Cardiac muscle cell (in vitro differentiated cells and primary cell): ENCODE data around the gene NLRP9. TPM values are rescaled to one million over a fixed set of nuclear protein-coding genes. Genes with fewer than 3 reads are reported as not detected.

ENCODE experiments used
- DNase-seq, 2 donors: peaks; one replicate each; pipeline versions ENCODE4 v3.0.0 to v3.0.0-alpha.2; 2010 to 2017; ENCODE audit warnings: low read depth in 1 of 2, low spot score in 1 of 2
- H3K27ac ChIP-seq: fragments of 200-600 bp; sonication (generic); 2 replicates; pipeline ENCODE4 v1.5.1; 2016
- H3K27me3 ChIP-seq: fragments of 200-600 bp; sonication (generic); 2 replicates; pipeline ENCODE4 v1.6.0; 2016; ENCODE audit warnings: control low read depth
- H3K36me3 ChIP-seq: fragments of 200-600 bp; sonication (generic); 2 replicates; pipeline ENCODE4 v1.5.1; 2016; ENCODE audit warnings: control low read depth
- H3K4me1 ChIP-seq: fragments of 200-600 bp; sonication (generic); 2 replicates; pipeline ENCODE4 v1.8.1; 2017; ENCODE audit warnings: low read depth, mild to moderate bottlenecking, mixed run types
- H3K4me3 ChIP-seq: fragments of 200-600 bp; sonication (generic); 2 replicates; pipeline ENCODE4 v1.5.1; 2016; ENCODE audit warnings: mild to moderate bottlenecking
- H3K9me3 ChIP-seq: fragments of 200-600 bp; sonication (generic); 2 replicates; pipeline ENCODE4 v1.5.1; 2017; ENCODE audit warnings: low read depth, mild to moderate bottlenecking, control low read depth
- polyA plus RNA-seq: library from polyadenylated mRNA; unstranded; fragments of >200 nt; fragmentation: Nextera tagmentation; extraction: Ambion mirVana; gene quantifications from 2 replicates; pipeline ENCODE4 v1.2.1, GENCODE V29; 2016
- total RNA-seq: library from RNA; depleted of rRNA; stranded (reverse); fragments of >200 nt; gene quantifications from 2 replicates; pipeline ENCODE4 v1.2.3, GENCODE V29; 2016
- TF ChIP-seq, protein P1 (sequence below): IDR thresholded peaks from 2 replicates; pipeline ENCODE4 v1.5.1; 2012; ENCODE audit warnings: low read depth, mild to moderate bottlenecking, low read length

Gene NLRP9
- total and polyA plus RNA-seq, 2 experiments from 2014 or later, result not detected

DNA sequence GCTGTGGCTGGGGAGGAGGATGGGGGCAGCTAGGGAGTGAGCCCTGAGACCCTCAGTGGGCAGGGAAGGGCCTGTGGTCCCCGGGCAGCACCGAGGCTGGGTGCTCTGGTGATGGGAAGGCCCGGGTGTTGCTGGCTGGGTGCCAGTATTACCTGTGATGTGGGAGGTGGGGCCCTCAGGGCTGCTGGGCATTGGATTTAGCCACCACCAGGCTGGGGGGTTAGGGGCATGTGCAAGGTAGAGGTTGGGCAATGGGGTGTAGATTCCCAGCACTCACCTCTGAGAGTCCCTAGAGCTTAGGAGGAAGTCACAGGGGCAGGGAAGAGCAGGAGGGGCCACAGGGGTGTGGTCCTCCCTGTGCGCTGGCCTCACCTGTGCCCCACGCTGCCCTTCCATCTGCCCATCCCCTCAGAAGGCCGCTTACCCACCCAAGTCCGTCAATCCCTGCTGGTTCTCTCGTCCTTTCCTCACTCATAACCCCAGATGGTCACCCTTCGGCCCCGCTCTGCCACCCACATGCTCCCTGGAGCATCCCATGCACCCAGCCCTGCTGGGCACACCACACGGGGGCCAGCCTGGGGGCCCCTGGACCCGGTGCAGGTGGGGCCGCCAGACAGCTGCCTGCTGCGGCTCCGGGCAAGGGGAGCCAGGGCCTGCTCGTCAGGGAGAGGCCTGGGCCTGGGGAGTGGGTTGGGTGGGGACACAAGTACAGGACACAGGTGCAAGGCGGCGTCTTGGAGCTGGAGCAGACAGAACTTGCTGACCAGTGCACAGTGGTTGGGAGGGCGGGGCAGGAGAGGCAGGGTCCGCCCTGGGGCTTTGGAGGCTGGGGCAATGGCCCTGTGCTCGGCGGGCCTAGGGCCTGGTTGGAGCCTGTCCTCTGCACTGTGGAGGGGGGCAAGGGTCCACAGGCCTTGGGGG is 50.7 kb downstream of the NLRP9 start:
- H3K9me3 ChIP-seq, result no peaks in the 10 kb centered on the region
- TF ChIP-seq, protein P1, sequence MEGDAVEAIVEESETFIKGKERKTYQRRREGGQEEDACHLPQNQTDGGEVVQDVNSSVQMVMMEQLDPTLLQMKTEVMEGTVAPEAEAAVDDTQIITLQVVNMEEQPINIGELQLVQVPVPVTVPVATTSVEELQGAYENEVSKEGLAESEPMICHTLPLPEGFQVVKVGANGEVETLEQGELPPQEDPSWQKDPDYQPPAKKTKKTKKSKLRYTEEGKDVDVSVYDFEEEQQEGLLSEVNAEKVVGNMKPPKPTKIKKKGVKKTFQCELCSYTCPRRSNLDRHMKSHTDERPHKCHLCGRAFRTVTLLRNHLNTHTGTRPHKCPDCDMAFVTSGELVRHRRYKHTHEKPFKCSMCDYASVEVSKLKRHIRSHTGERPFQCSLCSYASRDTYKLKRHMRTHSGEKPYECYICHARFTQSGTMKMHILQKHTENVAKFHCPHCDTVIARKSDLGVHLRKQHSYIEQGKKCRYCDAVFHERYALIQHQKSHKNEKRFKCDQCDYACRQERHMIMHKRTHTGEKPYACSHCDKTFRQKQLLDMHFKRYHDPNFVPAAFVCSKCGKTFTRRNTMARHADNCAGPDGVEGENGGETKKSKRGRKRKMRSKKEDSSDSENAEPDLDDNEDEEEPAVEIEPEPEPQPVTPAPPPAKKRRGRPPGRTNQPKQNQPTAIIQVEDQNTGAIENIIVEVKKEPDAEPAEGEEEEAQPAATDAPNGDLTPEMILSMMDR, result no peak
- H3K27ac ChIP-seq, result no peak overlapping the region
- DNase-seq, result no peak
- no peaks in the 10 kb centered on the region for H3K4me1 ChIP-seq
- H3K4me3 ChIP-seq, result no peak overlapping the region
- H3K36me3 ChIP-seq, result peaks cover 10% of the 10 kb centered on the region
- no peaks in the 10 kb centered on the region for H3K27me3 ChIP-seq

DNA sequence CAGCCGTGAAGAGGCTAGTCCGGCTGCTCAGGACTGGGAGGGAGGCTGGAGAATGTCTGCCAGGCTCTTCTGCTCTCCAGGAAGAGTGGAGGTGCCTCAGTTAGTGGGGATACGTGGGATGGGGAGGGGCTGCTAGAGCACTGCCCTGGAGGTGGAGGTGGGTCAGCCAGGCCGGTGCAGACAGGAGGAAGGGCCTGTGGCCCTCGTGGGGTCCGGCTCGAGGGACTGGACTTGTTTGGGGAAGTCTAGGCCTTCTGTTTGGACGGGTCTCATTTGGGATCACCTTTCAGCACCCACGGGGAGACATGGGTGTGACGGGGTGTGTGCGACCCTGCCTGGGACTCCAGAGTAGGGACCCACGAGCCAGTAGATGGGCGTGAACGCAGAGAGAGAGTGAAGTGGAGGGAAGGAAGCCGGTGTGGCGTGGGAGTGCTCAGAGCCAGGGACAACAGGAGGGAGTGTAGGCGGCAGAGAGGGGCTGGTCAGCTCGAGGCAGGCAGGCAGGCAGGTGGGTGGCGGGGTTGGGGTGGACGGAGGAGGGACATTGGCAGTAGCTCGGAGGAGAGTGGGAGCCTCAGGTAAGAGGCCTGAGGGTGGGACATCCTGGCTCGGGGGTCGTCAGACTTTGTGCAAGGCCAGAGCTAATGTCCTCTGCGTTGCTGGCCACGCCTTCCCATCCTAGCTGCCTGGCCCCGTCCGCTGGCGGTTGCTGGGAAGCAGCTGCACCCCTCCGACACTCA is 51.7 kb downstream of the NLRP9 start:
- H3K27me3 ChIP-seq, result no peaks in the 10 kb centered on the region
- no peak overlapping the region for H3K4me3 ChIP-seq
- TF ChIP-seq, protein P1, result no peak
- H3K36me3 ChIP-seq, result peaks cover 10% of the 10 kb centered on the region
- H3K27ac ChIP-seq, result no peak overlapping the region
- no peaks in the 10 kb centered on the region for H3K4me1 ChIP-seq
- H3K9me3 ChIP-seq, result no peaks in the 10 kb centered on the region
- DNase-seq, result no peak

DNA sequence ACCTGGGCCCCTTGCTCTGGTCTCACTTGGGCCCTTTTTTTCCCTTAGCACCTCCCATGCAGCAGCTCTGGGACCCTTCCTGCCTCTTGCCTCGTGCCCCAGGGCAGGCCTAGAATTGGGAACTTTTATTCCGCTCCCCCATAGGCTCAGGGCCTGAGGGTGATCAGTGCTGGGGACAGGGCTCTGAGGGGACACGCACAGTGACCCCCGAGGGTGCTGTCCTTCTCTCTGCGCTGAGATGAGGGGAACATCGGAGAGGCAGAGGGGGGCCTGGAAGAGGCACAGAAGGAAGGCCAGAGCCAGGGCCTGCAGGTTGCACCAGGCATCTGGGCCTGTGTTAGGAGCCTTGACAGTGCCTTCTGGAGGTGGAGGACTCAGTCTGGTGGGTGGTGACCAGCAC is 52.4 kb downstream of the NLRP9 start:
- H3K9me3 ChIP-seq, result no peaks in the 10 kb centered on the region
- H3K4me1 ChIP-seq, result no peaks in the 10 kb centered on the region
- TF ChIP-seq, protein P1, result no peak
- H3K27me3 ChIP-seq, result no peaks in the 10 kb centered on the region
- peaks cover 10% of the 10 kb centered on the region for H3K36me3 ChIP-seq
- no peak for DNase-seq
- H3K27ac ChIP-seq, result no peak overlapping the region
- no peak overlapping the region for H3K4me3 ChIP-seq

DNA sequence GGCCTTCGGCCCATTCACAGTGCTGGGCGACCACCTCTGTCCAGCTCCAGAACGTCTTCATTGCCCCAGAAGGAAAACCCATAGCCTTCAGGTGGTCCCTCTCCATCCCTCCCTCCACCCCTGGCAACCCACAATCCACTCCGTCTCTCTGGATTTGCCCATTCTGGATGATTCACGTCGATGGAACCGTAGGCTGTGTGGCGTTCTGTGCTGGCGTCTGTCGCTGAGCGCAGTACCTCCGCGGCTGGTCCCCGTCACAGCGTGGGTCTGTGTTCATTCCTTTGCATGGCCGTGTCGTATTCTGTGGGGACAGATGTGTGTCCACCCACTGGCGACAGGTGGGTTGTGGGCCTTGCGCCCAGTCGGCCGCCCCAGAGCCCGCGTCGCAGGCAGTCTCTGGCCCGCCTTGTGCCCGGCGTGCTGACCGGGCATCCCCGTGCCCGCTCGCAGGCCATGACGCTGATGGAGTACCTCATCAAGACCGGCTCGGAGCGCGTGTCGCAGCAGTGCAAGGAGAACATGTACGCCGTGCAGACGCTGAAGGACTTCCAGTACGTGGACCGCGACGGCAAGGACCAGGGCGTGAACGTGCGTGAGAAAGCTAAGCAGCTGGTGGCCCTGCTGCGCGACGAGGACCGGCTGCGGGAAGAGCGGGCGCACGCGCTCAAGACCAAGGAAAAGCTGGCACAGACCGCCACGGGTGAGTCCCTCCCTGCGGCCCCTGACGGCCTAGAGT is 53.1 kb downstream of the NLRP9 start:
- H3K4me1 ChIP-seq, result no peaks in the 10 kb centered on the region
- DNase-seq, result no peak
- no peaks in the 10 kb centered on the region for H3K9me3 ChIP-seq
- H3K36me3 ChIP-seq, result peaks cover 5% of the 10 kb centered on the region
- no peak overlapping the region for H3K4me3 ChIP-seq
- no peak overlapping the region for H3K27ac ChIP-seq
- TF ChIP-seq, protein P1, result no peak
- H3K27me3 ChIP-seq, result no peaks in the 10 kb centered on the region

DNA sequence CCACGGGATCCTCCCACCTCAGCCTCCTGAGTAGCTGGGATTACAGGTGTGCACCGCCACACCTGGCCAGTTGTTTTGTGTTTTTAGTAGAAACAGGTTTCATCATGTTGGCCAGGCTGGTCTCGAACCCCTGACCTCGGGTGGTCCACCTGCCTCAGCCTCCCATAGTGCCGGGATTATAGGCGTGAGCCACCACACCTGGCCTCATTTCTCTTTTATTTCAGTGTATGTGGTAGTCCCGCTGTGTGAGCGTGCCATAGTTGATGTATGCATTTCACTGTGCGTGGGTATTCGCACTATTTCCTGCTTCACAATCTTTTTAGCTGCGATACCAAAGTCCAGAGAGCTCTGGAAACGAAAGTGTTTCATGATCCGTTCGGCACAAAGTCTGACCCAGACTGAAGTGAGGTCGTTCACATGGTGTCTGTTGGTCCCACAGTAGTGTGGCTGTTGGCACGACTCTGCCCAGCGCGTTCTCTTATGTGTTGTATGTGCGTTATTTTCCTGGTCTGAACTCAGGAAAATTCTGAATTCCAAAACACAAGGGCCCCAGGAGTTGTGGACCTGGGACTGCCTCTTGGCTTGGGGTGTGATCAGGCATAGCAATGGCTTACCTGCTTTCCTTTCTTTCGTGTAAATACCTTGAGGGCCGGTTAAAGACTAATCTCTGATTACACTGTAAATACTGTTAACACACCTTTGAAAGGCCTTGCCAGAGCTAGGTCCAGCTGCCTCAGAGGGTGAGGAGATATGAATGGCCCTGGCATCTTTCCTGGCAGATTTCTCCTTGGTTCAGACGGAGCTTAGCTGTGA is 54.5 kb downstream of the NLRP9 start:
- Histone ChIP-seq H3K27ac (no peak overlapping the region), H3K4me3 (no peak overlapping the region), H3K27me3 (no peaks in the 10 kb centered on the region), H3K36me3 (peaks cover 11% of the 10 kb centered on the region), H3K9me3 (no peaks in the 10 kb centered on the region), H3K4me1 (no peaks in the 10 kb centered on the region)
- TF ChIP-seq, protein P1, result no peak
- DNase-seq, result no peak
